ENCODE measurements around the gene TTYH1. TPM values are rescaled to one million over a fixed set of nuclear protein-coding genes. Genes with fewer than 3 reads are reported as not detected.
"Not testable (repeated sequence)": the region's sequence is repeated elsewhere in the genome, so short reads cannot be mapped to it uniquely, and the experiment has no call there.

Gene TTYH1
- total RNA-seq: 1.5 TPM
- long read RNA-seq, partial matches to known transcripts: 2 of 13 reads
- long read RNA-seq, other reads (novel, unspliced or antisense): 4 of 13 reads

GRCh38 chr19:54415208-54415900 lies at the start of gene TTYH1:
Gene TTYH1 (plus strand): TSS chr19:54415464. CDS start chr19:54415553, 89 bp downstream.
- ATAC-seq (ENCODE audit: poor library complexity): no peak
- DNase-seq: no peak
- intact Hi-C loops (cut with DNase I): no loop called here

DNA sequence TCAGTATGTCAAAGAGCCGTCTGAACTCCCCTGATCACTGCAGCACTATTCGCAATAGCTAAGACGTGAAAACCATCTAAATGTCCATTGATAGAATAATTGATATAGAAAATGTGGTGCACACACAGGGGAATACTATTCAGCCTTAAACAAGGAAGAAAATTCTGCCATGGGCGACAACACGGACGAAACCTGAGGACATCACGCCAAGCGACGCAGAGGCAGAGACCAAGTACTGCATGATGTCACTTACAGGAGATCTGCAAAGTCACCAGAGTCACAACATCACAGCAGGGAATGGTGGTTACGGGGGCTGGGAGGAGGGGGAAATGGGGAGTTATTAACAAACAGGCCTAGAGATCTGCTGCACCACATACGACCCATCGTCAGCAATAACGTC lies 49.5 kb upstream of the TTYH1 start:
- ATAC-seq (ENCODE audit: poor library complexity); intact Hi-C loops (cut with DNase I); DNase-seq: not testable (repeated sequence)

DNA sequence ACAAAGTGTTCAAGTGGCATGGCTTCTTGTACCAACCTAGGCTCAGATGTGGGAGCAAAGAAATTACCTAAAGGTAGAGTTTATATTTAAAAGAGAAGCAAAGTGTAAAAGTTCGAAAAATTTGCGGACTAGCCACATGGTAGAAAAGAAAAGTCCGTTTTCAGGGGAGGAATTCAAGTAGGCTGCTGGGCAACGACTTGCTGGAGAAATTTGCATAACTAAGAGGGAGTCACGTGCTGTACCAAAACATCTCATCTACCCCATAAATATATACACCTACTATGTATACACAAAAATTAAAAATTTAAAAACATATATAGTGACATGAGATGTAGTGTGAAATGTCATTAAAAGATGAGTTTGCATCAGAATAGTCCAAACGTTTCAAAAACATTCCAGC lies 48.5 kb upstream of the TTYH1 start:
- intact Hi-C loops (cut with DNase I): no loop called here
- DNase-seq (no peak), ATAC-seq (ENCODE audit: poor library complexity) (no peak)

DNA sequence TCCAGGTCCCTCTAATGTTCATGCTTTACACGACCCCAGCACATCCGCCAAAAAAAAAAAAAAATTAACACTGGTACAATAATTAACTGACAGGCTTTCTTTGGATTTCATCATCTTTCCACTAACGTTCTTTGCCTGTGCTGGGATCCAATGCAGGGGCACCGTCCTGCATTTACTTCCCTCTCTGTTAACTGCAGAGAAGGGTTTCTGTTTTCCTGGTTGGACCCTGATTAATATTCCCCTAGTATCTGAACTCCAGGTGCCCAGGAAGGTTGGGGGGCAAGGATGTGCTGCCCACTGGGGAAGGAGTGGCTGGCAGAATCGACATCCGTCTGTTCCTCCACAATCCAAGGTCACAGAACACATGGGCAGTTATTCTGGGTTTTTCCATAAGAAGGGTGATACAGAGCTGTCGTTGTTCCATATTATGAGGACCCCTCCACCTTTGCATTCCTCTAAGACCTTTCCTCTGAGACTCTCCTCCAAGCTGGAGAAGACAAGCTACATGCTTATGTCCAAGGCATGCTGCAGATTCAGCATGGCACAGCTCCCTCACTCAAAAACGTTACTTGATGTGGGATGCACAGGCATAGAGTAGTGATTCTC lies 46.1 kb upstream of the TTYH1 start:
- intact Hi-C loops (cut with DNase I): no loop called here
- no peak for ATAC-seq (ENCODE audit: poor library complexity)
- no peak for DNase-seq

GRCh38 chr19:54369688-54370433 lies 45.4 kb upstream of the TTYH1 start:
- ATAC-seq (ENCODE audit: poor library complexity); DNase-seq; intact Hi-C loops (cut with DNase I): not testable (repeated sequence)

DNA sequence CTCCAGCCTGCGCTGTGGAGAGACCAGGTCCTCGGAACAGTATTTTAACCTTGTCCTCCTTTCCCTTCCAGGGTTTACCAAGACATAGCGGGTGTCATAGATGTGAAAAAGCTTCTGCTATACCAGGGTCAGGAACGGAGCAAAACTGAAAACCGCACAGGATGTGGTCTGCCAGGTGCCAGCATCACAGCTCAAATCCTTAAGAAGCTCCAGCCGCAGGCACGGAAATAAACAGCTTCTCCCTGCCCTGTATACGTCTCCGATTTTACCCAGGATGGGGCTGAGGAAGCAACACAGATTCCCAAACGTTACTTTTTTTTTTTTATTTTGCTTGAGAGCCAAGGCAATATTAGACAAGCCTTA lies 44.8 kb upstream of the TTYH1 start:
- DNase-seq; intact Hi-C loops (cut with DNase I): not testable (repeated sequence)
- ATAC-seq (ENCODE audit: poor library complexity): peak; percentile 24

GRCh38 chr19:54371453-54371852 lies 43.8 kb upstream of the TTYH1 start:
- intact Hi-C loops (cut with DNase I); ATAC-seq (ENCODE audit: poor library complexity); DNase-seq: not testable (repeated sequence)

GRCh38 chr19:54373781-54374631 lies 41.3 kb upstream of the TTYH1 start:
- peak; percentile 51 for ATAC-seq (ENCODE audit: poor library complexity)
- no peak for DNase-seq

DNA sequence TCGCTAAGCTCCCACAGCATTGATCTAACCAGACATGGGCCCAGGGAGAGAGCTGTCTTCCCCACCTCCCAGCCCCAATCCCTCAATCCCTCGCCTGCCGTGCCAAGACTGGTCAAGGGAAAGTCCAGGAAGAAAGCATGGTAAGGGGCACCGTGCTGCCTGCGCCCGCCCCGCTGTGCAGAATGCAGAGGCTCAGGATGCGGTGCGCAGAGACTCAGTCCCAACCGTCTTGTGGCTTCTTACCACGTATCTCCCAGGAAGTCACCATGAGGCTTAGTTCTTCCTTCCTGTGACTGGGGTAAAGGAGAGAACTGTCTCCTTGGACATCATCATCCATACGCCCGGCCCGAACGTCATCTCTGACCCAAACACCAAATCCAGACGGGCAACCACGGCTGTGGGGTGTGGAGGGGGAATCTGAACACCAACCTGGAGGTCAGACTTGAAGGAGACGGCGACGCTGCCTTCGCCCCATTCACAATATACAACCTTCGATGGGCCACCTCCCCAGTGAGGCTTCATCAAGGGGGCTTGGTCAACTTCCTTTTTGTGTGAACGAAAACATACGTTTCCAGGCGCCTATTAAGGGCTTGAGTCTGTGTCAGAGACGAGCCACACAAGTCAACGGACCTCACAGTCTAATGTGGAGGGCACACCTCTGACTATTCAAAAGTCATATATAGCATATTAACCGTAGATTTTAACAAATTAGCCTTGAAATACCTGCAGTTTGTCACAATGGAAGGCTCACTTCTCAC lies 39.9 kb upstream of the TTYH1 start:
- intact Hi-C loops (cut with DNase I); ATAC-seq (ENCODE audit: poor library complexity); DNase-seq: not testable (repeated sequence)

More at GRCh38 chr19:54373781-54374631, 41.3 kb upstream of the TTYH1 start:
- intact Hi-C loops (cut with DNase I): no loop called here

- ATAC-seq (ENCODE audit: poor library complexity) (no peak), DNase-seq (no peak)
- intact Hi-C loops (cut with DNase I): no loop called here
These were observed 38.5 kb upstream of the TTYH1 start for GRCh38 chr19:54376610-54377285.

DNA sequence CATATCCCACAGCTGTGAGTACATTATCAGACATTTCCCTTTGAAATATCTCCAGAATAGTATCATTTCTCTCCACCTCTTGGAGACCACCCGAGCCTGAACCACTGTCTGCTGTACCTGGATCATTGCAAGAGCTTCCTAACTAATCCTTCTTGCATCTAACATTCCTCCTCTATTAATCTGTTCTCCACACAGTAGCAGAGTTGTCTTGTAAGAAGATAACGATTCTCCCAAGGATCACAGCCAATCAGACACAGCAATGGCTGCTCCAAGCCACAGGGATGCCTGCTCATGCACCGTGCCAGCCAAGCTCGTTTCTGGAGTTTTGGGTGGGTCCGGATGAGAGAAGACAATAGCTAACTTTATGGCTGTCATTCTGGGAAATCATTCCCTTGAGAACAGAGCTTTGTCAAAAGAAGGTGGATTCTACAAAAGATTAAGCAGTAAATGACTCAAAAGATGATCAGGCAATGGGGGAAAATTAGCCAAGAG lies 36.0 kb upstream of the TTYH1 start:
- DNase-seq (no peak), ATAC-seq (ENCODE audit: poor library complexity) (no peak)

GRCh38 chr19:54380897-54381296 lies 34.4 kb upstream of the TTYH1 start:
- intact Hi-C loops (cut with DNase I): no loop called here
- ATAC-seq (ENCODE audit: poor library complexity) (no peak), DNase-seq (no peak)

More for the DNA sequence above, 36.0 kb upstream of the TTYH1 start:
- intact Hi-C loops (cut with DNase I): no loop called here

DNA sequence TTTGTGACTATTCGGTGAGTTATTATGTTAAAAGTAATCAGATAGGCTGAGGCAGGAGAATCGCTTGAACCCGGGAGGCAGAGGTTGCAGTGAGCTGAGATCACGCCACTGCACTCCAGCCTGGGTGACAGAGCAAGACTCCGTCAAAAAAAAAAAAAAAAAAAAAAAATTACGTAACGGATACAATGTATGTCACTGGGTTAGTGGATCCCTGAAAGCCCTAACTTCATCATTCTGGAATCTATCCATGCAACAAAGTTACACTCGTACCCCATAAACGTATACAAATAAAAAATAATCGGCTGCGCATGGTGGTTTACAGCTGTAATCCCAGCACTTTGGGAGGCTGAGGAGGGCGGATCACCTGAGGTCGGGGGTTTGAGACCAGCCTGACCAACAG lies 33.2 kb upstream of the TTYH1 start:
- DNase-seq; intact Hi-C loops (cut with DNase I); ATAC-seq (ENCODE audit: poor library complexity): not testable (repeated sequence)

- intact Hi-C loops (cut with DNase I): no loop called here
- DNase-seq (no peak), ATAC-seq (ENCODE audit: poor library complexity) (peak; percentile 53)
These were observed 31.9 kb upstream of the TTYH1 start for GRCh38 chr19:54383330-54383729.

DNA sequence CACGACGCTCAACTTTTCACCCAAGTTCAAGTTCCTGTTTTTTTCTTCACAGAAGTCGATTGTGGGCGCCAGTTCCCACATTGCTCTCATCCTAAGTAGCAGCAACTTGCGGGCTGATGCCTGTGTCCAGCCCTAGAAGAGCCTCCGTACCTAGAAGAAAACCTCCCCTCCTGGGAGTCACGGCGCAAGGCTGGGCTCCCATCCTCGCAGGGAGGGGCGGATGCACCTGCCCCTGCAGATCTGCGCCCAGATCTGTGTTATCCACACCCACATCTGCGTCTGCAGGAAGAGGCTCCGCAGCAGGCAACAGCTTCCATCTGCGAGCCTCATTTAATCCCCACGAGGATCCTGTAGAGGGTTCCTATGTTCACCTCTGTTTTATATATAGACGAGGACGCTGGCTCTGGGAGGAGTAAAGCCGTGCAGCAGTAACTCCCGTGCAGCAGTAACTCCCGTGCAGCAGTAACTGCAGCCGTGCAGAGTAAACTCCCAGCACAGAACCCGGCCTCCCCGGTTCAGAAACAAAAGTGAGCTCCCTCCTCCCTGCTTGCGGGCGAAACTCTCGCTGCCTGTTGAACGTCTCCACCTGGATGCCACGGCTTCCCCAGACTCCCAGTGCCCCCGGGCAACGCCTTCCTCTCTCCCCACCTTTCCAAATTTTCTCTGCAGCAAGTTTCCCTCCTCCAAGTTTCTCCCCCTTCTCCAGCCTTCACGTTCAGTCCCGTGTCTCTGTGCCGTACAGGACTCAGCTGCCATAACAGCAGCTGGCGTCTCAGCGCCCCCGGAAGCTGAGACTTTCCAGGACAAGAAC lies 27.1 kb upstream of the TTYH1 start:
- ATAC-seq (ENCODE audit: poor library complexity) (peak; percentile 50), DNase-seq (peak; percentile 60)
- intact Hi-C loops (cut with DNase I): no loop called here

- DNase-seq: no peak
- intact Hi-C loops (cut with DNase I): no loop called here
- no peak for ATAC-seq (ENCODE audit: poor library complexity)
These were observed 26.5 kb upstream of the TTYH1 start for GRCh38 chr19:54388802-54389139.

- ATAC-seq (ENCODE audit: poor library complexity) (peak; percentile 28), DNase-seq (no peak)
- intact Hi-C loops (cut with DNase I): no loop called here
These were observed 25.7 kb upstream of the TTYH1 start for GRCh38 chr19:54389553-54389952.

Measured in Right ventricle myocardium superior (tissue), 1 donor.